Measurements from ENCODE around the gene LIMS4.
"Not testable (repeated sequence)": the region's sequence is repeated elsewhere in the genome, so short reads cannot be mapped to it uniquely, and the experiment has no call there.

The LIMS4 gene, protein sequence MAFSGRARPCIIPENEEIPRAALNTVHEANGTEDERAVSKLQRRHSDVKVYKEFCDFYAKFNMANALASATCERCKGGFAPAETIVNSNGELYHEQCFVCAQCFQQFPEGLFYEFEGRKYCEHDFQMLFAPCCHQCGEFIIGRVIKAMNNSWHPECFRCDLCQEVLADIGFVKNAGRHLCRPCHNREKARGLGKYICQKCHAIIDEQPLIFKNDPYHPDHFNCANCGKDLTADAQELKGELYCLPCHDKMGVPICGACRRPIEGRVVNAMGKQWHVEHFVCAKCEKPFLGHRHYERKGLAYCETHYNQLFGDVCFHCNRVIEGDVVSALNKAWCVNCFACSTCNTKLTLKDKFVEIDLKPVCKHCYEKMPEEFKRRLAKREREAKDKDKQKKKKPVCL

DNA sequence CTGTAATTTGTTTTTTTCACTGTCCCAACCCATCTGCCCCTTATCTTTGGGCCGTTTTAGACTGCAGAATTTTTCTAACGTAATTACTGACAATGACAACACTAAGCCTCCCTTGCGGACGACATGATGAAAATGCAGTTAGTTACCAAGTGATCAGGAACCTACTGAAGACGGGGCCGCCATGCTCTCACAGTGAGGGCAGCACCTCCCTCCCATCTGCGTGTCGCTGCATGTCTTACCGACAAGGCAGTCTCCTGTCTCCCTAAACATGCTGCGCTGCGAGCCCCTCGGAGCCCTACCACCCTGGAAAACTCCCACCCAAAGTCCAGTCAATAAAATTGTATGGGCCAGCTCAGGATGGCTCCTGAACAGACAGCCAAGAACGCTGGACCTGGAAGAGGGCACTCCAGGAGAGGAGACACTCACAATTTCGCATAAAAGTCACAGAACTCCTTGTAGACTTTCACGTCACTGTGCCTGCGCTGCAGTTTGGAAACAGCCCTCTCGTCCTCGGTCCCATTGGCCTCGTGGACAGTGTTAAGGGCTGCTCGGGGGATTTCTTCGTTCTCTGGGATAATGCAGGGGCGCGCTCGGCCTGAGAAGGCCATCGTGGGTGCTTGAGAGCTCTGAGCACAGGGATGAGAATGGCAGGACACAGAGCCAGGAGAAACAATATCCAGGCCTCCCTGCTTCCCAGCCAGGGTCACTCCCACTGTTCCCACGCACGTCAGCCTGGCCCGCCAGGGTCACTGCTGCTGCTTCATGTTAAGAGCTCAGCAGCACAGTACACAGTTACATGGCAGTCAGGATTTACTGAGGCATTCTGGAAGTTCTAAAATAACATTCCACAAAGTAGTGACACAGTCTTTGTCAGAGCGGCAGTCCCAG lies at the start of gene LIMS4:
LIMS4 (minus strand) TSS at position 646 of the 888 bp plus-strand sequence; CDS start at position 608, 38 bp downstream.
- not testable (repeated sequence) for DNase-seq

DNA sequence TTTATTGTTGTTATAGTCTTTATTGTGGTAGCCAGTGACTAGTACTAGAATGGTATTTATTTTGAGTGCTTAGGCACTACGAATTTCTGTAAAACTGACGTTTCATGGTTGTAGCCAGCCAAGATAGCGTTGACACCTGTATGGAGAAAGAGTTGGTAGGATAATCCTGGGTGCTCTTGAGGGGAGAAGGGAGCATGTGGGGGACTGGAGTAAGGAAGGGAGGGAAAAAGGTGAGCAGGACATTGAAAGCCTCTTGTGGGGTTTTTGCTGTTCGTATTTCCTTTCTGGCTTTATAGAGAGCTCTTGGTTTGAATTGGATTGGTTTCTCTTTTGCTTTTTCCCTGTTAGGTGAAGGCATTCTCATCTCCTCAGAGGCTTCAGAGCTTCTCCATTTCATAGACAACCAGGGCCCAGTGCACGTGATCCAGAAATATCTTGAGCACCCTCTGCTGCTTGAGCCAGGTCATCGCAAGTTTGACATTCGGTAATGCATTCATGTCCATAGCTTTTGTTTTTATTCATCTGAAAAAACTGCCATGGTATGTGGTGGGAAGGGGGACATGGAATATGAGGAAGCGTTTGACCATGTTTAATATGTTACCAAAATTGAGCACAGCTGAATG lies 27.2 kb upstream of the LIMS4 start:
- DNase-seq, result not testable (repeated sequence)

DNA sequence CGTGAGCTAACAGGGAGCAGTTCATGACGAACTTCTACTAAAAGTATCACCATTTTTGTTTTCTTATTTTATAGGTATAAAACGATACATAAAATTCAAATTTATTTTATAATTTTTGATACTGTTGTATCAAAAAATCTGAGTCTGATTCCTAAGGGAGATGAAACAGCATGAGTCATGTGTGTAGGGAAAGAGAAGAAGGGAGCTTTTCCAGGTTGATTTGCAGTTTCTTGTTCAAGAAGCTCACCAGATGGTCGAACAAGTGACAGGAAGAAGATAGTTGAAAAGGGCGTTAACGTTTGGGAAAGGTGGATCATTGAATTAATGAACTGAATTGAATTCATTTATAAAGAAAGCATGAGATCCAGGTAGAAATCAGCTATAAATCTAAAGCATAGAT lies 23.4 kb upstream of the LIMS4 start:
- DNase-seq, result not testable (repeated sequence)

- DNase-seq, result not testable (repeated sequence)
Measured at GRCh38 chr2:110494488-110494887, 21.9 kb upstream of the LIMS4 start.

DNA sequence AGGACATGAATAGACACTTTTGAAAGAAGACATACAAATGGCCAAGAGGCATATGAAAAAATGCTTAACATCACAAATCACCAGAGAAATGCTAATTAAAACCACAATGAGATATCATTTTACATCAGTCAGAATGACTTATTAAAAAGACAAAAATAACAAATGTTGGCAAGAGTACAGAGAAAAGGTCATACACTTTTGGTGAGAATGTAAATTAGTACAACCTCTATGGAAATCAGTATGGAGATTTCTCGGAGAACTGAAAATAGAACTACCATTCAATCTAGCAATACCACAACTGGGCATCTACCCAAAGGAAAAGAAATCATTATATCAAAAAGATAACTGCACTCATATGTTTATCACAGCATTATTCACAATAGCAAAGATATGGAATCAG lies 16.4 kb upstream of the LIMS4 start:
- DNase-seq, result not testable (repeated sequence)

DNA sequence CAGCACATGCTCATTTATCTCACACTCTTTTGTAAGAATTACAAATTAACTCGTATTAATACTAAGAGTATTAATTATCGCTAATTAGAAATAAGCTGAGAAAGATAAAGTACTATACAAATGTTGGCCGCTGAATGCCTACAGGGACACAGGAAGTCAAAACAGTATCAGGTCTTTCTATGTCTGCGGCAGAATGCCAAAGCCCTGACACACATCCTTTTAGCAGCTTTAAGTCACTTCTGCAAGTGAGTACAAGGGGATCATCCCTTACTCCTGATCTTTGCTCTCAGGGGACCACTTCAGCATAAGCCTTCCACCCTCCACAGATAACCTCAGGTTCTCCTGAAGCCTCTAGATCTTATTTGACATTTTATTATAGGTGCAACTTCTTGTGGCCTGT lies 10.1 kb upstream of the LIMS4 start:
- not testable (repeated sequence) for DNase-seq

DNA sequence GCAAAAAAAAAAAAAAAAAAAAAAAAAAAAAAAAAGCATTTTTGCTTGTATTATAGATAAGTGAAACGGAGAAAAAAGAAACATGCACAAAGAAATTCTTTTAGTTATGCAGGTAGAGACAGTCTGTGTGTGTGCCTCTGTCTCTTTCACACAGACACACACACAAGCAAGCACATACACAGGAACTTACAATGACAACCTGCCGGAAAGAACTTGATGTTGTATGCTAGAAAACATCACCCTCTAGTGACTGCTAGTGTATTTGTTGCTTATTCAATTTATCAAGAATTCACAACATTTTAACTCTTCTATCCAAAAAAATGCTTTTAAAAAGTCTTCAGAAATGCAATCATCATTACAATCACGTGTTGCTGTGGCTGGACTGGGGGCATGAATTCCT lies 8.6 kb upstream of the LIMS4 start:
- DNase-seq, result not testable (repeated sequence)

- DNase-seq, result not testable (repeated sequence)
Measured at GRCh38 chr2:110480084-110480483, 7.5 kb upstream of the LIMS4 start.

- DNase-seq, result not testable (repeated sequence)
Measured at GRCh38 chr2:110477370-110477769, 4.8 kb upstream of the LIMS4 start.

DNA sequence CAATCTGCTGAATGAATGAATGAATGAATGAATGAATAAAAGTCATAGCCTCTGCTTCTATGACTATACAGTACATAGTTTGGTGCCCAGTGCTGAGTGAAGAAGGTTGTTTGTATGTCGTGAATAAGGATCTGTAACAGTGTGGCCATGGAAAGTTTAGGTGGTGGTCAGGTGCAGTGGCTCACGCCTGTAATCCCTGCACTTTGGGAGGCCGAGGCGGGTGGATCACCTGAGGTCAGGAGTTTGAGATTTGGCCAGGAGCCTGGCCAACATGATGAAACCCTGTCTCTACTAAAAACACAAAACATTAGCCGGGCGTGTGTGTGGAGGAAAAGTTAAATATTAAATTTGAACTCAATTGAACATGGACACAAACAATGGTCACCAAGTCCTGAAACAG lies 4.3 kb upstream of the LIMS4 start:
- not testable (repeated sequence) for DNase-seq

DNA sequence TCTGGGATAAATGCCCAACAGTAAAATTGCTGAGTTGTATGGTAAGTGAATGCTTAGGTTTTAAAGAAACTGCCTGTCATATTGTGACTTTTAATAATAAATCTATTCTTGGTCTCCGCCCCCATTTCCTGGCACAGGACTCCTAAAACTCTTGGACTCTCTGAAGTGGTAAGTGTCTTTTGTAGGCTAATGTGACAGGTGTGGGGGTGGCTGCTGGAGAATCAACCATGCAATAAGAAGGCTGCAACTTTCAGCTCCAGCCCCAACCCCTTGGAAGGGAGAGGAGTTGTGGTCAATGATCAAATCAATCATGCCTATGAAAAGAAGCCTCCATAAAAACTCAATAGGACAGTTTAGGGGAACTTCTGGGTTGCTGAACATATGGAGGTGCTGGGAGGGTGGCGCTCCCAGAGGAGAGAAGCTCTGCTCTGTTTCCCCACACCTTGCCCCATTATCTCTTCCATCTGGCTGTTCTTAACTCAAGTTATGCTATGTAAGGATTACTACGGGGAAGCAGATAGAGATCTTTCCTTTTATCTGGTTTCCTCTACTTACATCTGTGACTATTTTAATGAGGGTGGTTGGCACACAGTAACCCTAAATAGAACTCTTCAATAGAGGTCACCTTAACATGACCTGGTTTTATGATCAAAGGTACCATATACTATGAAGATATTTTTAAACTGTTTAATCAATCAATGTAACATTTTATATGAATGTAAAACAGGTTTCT lies 3.2 kb upstream of the LIMS4 start:
- DNase-seq, result not testable (repeated sequence)

GRCh38 chr2:110474898-110475297 lies 2.3 kb upstream of the LIMS4 start:
- not testable (repeated sequence) for DNase-seq

DNA sequence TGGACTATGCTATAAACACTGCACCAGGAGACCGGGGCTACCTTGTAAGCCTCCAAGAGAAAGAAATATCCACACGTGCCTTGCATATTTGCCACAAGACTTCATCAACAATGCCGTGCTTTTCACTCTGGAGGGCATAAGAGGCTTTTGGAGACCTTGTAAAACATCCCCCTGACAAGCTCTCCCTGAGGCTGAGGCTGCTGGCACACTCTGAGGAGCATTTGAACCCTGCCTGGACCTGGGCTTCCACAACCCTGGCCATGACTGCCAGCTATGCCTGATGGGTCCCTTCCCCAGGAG lies 393 bp upstream of the LIMS4 start:
- not testable (repeated sequence) for DNase-seq

- DNase-seq, result not testable (repeated sequence)
Measured at GRCh38 chr2:110468921-110469320, 3.7 kb downstream of the LIMS4 start.

DNA sequence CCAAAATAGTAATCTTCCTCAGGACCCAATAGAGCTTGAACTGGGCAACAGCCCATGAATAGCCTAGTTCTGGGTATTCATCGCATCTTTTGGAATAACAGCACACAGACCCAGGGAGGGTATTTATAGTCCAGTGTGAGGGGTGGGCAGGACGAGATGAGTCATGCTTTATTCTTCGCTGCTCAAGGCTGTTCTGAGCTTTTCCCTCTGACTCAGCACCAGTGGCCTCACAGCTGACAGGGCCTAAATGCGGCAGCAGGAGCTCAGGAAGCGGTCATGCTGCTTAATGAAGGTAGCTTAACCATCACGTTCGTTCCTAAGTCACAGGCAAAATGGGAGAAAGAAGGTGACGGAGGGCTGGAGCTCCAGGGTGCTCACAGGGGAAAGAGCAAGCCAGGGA lies 7.3 kb downstream of the LIMS4 start:
- not testable (repeated sequence) for DNase-seq

DNA sequence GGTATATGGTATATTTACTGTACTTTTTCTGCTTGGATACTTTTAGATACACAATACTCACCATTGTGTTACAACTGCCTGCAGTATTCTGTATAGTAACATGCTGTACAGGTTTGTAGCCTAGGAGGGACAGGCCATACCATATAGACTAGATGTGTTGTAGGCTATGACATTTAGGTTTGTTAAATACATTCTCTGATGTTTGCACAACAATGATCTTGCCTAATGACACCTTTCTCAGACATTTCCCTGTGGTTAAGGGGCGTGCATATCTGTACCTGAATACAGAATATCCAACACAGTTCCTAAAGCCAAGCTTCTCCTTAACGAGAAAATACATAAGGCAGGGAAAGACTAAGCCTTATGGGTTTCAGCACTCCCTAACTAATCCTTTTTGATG lies 10.2 kb downstream of the LIMS4 start:
- DNase-seq, result not testable (repeated sequence)

DNA sequence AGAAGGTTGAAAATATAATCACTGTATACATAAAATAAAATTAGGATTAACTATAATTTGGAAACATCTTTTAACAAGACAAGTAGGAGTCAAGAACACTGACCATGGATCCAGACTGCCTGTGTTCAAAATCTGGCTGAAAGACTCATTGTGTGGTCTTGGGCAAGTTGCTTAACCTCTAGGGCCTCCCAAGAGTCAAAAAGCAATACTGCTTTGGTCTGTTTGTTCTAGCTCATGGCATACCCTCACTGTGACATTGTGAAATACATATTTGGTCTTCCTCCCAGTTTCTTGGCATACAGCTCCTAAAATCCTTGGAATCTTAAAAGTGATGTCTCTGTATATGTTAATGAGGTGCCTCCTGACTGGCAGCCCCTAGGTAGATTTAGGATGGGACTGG lies 12.3 kb downstream of the LIMS4 start:
- not testable (repeated sequence) for DNase-seq

DNA sequence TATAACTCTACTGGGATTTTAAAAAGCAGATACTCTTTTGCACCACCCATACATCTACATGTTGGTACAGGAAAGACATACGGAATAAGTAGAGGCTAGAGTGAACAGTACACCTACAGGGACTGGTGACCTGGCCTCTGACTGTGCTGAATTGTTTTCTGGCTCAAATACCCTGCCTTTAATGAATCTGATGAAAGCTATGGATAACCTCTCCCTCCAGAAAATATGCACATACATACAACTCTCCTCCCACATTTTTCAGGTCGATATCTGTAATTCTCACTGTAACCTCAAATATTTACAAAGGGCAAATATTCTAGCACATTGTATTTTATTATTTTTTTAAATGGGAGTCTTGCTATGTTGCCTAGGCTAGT lies 15.4 kb downstream of the LIMS4 start:
- not testable (repeated sequence) for DNase-seq

- not testable (repeated sequence) for DNase-seq
Measured at GRCh38 chr2:110456291-110457213, 16.1 kb downstream of the LIMS4 start.

- not testable (repeated sequence) for DNase-seq
Measured at GRCh38 chr2:110455080-110455670, 17.4 kb downstream of the LIMS4 start.

GRCh38 chr2:110450951-110451350 lies 21.7 kb downstream of the LIMS4 start:
- DNase-seq, result not testable (repeated sequence)
